GM21737 (cell line): ENCODE measurements around the gene PNLIPRP2.

Source experiments
- ATAC-seq: cut with Tn5 transposase; IDR thresholded peaks from one replicate; pipeline ENCODE4 v1.9.1; 2021; ENCODE audit warnings: mild to moderate bottlenecking, moderate library complexity; ENCODE audit not compliant: unreplicated experiment

PNLIPRP2 gene

GRCh38 chr10:116612107-116612769 is 8.5 kb upstream of the PNLIPRP2 start:
- ATAC-seq = no peak

GRCh38 chr10:116613471-116613870 is 7.3 kb upstream of the PNLIPRP2 start:
- ATAC-seq = no peak

- no peak for ATAC-seq
Observed at GRCh38 chr10:116614796-116615195, 6.0 kb upstream of the PNLIPRP2 start.

GRCh38 chr10:116615199-116615776 is 5.5 kb upstream of the PNLIPRP2 start:
- no peak for ATAC-seq

- no peak for ATAC-seq
Observed at GRCh38 chr10:116621476-116621875, 723 bp downstream of the PNLIPRP2 start.

- ATAC-seq = no peak
Observed at GRCh38 chr10:116621934-116622655, 1.3 kb downstream of the PNLIPRP2 start.

GRCh38 chr10:116625845-116626244 is 5.1 kb downstream of the PNLIPRP2 start:
- no peak for ATAC-seq

GRCh38 chr10:116626815-116627214 is 6.1 kb downstream of the PNLIPRP2 start:
- ATAC-seq = no peak

GRCh38 chr10:116627386-116627933 is 6.7 kb downstream of the PNLIPRP2 start:
- no peak for ATAC-seq

- ATAC-seq = no peak
Observed at GRCh38 chr10:116629340-116629739, 8.6 kb downstream of the PNLIPRP2 start.

- no peak for ATAC-seq
Observed at GRCh38 chr10:116630020-116630419, 9.3 kb downstream of the PNLIPRP2 start.

- ATAC-seq = no peak
Observed at GRCh38 chr10:116631871-116632295, 11.1 kb downstream of the PNLIPRP2 start.

GRCh38 chr10:116632596-116633215 is 12.0 kb downstream of the PNLIPRP2 start:
- no peak for ATAC-seq

- no peak for ATAC-seq
Observed at GRCh38 chr10:116633216-116633600, 12.5 kb downstream of the PNLIPRP2 start.

- no peak for ATAC-seq
Observed at GRCh38 chr10:116634126-116634975, 13.6 kb downstream of the PNLIPRP2 start.

GRCh38 chr10:116636385-116636784 is 15.6 kb downstream of the PNLIPRP2 start:
- ATAC-seq = no peak

- no peak for ATAC-seq
Observed at GRCh38 chr10:116636976-116637375, 16.2 kb downstream of the PNLIPRP2 start.

GRCh38 chr10:116637830-116638229 is 17.1 kb downstream of the PNLIPRP2 start:
- ATAC-seq = no peak

GRCh38 chr10:116646502-116646901 is 25.7 kb downstream of the PNLIPRP2 start:
- ATAC-seq = no peak

- ATAC-seq = no peak
Observed at GRCh38 chr10:116648903-116649302, 28.1 kb downstream of the PNLIPRP2 start.
